K562 (cell line): ENCODE data around the gene RANBP3.

Source experiments
- CREM ChIP-seq: IDR thresholded peaks from 2 replicates; pipeline ENCODE4 v1.6.1; 2014; ENCODE audit warnings: antibody characterized with exemption, low read depth
- FOXJ3 ChIP-seq: sonication (generic); formaldehyde crosslinking; IDR thresholded peaks from 2 replicates; pipeline ENCODE4 v1.4.0; 2020; ENCODE audit warnings: mild to moderate bottlenecking, missing genetic modification reagents
- GATAD2A ChIP-seq: fragments of 450-650 bp; IDR thresholded peaks from 2 replicates; pipeline ENCODE4 v1.6.1; 2017
- LARP7 ChIP-seq: fragments of 450-650 bp; IDR thresholded peaks from 2 replicates; pipeline ENCODE4 v1.6.1; 2016
- PHB ChIP-seq: fragments of 250-450 bp; sonication (Bioruptor Pico); IDR thresholded peaks from 2 replicates; pipeline ENCODE4 v1.5.0; 2021
- TAF1 ChIP-seq: IDR thresholded peaks from 2 replicates; pipeline ENCODE4 v1.6.1; 2011; ENCODE audit warnings: mild to moderate bottlenecking, low read length, moderate library complexity; ENCODE audit not compliant: insufficient read depth, control insufficient read depth, severe bottlenecking; ENCODE audit errors: extremely low read depth
- ZFP36 ChIP-seq: fragments of 150-350 bp; IDR thresholded peaks from 2 replicates; pipeline ENCODE4 v1.6.1; 2018; ENCODE audit warnings: low read length, low read depth; ENCODE audit not compliant: partially characterized antibody
- ZKSCAN1 ChIP-seq: fragments of 150-350 bp; IDR thresholded peaks from 2 replicates; pipeline ENCODE4 v1.6.1; 2016; ENCODE audit warnings: low read depth, low read length
- ZNF561 ChIP-seq: fragments of 450-650 bp; formaldehyde crosslinking; conservative IDR thresholded peaks from 2 replicates; pipeline ENCODE4 v1.4.0; 2020; ENCODE audit warnings: mild to moderate bottlenecking, moderate library complexity
- TF ChIP-seq, protein P1 (sequence below): fragments of 450-650 bp; formaldehyde crosslinking; IDR thresholded peaks from 2 replicates; pipeline ENCODE4 v1.4.0; 2020; ENCODE audit warnings: mild to moderate bottlenecking, moderate library complexity
- TF ChIP-seq, protein P2 (sequence below): sonication (generic); formaldehyde crosslinking; IDR thresholded peaks from 2 replicates; pipeline ENCODE4 v1.9.0; 2022; ENCODE audit warnings: mild to moderate bottlenecking, missing genetic modification reagents
- TF ChIP-seq, protein P3 (sequence below), 3 experiments: IDR thresholded peaks in 2 of 3; conservative IDR thresholded peaks in 1 of 3; 2 replicates each; pipeline ENCODE4 v1.5.1; 2011 to 2012; ENCODE audit warnings: low read length in 3 of 3, mild to moderate bottlenecking in 3 of 3, control low read depth in 2 of 3, improper control_type of control experiment in 1 of 3, inconsistent platforms in 1 of 3, low read depth in 1 of 3, mixed read lengths in 1 of 3, moderate library complexity in 1 of 3; ENCODE audit not compliant: insufficient read depth in 2 of 3

DNA sequence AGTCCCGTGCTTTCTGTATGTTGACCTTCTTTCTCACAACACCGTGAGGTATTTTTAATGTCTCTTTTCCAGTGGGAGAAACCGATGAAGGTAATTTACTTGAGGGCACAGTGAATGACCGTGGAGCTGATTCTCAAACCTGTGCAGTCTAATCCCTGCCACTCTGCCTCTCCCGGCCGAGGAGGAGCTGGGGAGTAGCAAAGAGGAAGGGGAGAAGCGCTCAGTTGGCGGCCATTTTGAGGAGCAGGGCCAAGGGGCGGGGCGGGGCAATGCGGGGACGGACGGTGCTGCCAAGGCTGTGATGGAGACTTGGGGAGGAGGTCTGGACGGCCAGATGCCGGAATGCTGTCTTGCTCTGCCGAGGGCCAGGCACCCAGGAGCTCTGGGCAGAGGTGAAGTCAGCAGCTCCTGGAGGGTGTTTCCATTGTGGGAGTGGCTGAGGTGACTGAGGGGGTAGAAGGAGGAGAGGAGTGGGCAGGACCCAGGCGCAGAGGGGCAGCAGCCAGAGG is 12.4 kb upstream of the RANBP3 start:
- TF ChIP-seq PHB (CRISPR knock-in tag) = no peak
- TF ChIP-seq CREM = no peak
- TF ChIP-seq TAF1 = peak; percentile 71
- TF ChIP-seq ZFP36 = no peak
- TF ChIP-seq, protein P1, sequence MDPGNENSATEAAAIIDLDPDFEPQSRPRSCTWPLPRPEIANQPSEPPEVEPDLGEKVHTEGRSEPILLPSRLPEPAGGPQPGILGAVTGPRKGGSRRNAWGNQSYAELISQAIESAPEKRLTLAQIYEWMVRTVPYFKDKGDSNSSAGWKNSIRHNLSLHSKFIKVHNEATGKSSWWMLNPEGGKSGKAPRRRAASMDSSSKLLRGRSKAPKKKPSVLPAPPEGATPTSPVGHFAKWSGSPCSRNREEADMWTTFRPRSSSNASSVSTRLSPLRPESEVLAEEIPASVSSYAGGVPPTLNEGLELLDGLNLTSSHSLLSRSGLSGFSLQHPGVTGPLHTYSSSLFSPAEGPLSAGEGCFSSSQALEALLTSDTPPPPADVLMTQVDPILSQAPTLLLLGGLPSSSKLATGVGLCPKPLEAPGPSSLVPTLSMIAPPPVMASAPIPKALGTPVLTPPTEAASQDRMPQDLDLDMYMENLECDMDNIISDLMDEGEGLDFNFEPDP (CRISPR knock-in tag) = no peak
- TF ChIP-seq LARP7 = no peak
- TF ChIP-seq, protein P2, sequence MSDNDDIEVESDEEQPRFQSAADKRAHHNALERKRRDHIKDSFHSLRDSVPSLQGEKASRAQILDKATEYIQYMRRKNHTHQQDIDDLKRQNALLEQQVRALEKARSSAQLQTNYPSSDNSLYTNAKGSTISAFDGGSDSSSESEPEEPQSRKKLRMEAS (CRISPR knock-in tag) = no peak
- TF ChIP-seq, protein P3, sequence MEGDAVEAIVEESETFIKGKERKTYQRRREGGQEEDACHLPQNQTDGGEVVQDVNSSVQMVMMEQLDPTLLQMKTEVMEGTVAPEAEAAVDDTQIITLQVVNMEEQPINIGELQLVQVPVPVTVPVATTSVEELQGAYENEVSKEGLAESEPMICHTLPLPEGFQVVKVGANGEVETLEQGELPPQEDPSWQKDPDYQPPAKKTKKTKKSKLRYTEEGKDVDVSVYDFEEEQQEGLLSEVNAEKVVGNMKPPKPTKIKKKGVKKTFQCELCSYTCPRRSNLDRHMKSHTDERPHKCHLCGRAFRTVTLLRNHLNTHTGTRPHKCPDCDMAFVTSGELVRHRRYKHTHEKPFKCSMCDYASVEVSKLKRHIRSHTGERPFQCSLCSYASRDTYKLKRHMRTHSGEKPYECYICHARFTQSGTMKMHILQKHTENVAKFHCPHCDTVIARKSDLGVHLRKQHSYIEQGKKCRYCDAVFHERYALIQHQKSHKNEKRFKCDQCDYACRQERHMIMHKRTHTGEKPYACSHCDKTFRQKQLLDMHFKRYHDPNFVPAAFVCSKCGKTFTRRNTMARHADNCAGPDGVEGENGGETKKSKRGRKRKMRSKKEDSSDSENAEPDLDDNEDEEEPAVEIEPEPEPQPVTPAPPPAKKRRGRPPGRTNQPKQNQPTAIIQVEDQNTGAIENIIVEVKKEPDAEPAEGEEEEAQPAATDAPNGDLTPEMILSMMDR (IDR thresholded peaks at IDR 0.05 in 2 of 3, conservative IDR thresholded peaks at IDR 0.05 in 1 of 3; ENCODE audit: insufficient read depth in 2 of 3, low read depth in 1 of 3, low read length in 3 of 3) = no peak
- no peak for TF ChIP-seq FOXJ3 (CRISPR knock-in tag)
- TF ChIP-seq ZKSCAN1 = no peak
- TF ChIP-seq ZNF561 (CRISPR knock-in tag) = no peak
- TF ChIP-seq GATAD2A = no peak
